ENCODE results near the gene SCP2.

The SCP2 gene

DNA sequence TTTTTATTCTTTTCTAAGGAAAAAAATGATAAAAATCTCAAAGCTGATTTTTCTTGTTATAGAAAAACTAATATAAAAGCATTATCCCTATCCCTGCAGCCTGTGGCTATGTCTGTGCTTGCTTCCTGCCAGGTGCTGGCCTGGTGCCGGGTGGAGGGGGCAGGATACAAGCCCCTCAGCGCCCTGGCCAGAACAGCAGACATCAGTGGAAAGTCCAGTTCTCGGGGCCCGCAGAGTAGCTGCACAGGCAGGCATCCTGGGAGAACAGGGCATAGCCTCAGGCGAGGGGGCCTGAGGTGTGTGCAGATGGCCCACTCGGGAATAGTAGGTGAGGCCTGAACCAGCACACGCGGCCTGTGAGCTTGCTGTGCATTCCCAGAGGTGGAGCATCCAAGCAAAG lies 158.3 kb downstream of the SCP2 start:
- no peak for DNase-seq

GRCh38 chr1:53086491-53087070 lies 159.5 kb downstream of the SCP2 start:
- DNase-seq, result no peak

GRCh38 chr1:53087332-53088285 lies 160.5 kb downstream of the SCP2 start:
- no peak for DNase-seq

DNA sequence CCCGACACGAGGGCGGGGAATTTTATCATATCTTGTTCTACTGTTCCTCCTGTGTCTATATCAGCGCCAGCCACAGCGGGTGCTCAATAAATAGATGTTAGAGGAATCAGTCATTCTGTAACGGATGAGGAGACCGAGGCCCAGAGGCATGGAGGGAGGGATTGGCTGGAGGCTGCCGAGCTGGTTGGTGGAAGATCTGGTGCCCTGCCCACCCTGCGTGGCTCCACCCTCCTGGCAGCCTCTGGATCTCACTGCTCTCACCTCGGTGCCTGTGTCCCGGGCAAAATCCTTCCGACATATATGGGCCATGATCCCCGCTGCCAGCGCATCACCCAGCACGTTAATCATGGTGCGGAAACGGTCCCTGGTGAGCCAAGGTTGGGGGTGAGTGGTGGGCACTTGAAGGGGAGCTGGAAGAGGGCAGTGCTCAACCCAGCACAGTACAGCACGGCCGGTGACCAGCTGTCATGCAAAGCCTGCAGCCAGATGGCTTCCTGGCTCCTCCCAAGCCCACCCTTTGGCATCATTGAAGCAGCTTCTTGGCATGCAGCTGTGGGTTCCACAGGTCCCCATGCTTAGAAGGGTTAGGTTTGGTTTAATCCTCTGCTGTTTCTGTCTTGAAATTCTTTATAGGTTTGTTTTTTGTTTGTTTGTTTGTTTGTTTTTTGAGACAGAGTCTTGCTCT lies 161.7 kb downstream of the SCP2 start:
- DNase-seq, result no peak

DNA sequence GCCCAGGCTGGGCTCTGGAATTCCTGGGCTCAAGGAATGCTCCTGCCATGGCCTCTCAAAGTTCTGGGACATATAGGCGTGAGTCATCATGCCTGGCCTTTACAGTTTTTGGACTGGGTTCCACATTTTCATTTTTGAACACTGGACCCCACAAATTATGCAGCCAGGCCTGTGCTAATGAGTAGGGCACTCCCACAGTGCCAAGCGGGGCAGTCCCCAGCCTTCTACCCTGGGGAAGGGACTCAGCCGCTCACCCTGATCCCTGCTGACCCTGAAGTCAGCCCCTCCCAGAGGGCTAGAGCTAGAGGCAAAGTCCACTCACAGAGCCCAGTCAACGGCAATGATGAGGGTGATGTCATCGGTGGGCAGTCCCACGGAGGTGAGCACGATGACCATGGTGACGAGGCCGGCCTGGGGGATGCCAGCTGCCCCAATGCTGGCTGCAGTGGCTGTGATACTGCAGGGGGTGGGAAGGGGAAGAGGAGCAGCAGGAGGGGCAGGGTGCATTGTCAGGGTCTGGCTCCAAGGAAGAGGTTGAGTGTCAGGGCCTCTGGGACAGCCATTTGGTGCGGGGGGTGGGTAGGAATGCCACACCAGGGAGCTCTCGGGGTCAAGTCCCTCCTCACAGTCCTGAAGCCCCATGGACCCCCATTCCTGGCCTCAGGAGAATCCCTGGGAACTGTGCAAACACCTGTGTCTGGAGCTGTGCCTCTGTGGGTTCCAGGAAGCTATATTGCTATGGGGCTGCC lies 162.6 kb downstream of the SCP2 start:
- DNase-seq, result no peak

DNA sequence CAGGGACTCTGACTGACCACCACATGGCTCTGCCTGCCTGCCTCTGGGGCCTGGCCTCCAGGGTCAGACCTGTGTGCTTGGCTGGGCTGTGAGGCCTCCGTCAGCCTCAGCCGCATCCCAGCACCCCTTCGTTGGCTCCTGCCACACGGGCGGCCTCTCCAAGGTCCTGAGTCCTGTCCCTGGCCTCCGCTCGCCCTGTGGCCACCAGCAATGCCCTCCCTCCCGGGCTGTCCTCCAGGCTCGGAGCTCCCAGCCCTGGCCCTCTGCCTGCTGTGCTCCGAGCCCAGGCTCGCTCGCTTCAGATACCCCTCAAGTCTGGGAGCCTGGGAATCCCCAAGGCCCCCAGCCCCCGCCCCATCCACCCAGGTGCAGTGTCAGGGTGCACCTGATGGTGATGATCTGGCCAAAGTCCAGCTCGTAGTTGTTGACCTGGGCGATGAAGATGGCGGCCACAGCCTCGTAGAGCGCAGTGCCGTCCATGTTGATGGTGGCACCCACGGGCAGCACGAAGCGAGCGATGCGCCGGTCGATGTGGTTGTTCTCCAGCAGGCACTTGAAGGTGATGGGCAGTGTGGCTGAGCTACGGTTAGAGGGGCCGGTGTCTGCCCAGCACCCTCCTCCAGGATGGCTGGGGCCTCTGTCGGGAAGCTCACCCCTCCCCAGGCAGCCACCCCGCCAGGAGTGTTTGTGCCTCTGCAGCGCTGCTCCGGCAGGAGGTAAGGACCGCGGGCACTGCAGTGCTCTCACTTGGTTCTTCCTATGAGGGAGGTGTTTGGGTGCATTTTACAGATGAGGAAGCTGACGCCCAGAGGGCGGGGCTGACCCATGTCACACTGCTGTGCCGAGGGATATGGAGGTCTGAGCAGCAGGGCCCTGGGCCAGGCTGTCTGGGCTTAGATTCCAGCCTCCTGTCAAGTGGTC lies 163.4 kb downstream of the SCP2 start:
- peak; percentile 21 to 45 (median 37) for DNase-seq

DNA sequence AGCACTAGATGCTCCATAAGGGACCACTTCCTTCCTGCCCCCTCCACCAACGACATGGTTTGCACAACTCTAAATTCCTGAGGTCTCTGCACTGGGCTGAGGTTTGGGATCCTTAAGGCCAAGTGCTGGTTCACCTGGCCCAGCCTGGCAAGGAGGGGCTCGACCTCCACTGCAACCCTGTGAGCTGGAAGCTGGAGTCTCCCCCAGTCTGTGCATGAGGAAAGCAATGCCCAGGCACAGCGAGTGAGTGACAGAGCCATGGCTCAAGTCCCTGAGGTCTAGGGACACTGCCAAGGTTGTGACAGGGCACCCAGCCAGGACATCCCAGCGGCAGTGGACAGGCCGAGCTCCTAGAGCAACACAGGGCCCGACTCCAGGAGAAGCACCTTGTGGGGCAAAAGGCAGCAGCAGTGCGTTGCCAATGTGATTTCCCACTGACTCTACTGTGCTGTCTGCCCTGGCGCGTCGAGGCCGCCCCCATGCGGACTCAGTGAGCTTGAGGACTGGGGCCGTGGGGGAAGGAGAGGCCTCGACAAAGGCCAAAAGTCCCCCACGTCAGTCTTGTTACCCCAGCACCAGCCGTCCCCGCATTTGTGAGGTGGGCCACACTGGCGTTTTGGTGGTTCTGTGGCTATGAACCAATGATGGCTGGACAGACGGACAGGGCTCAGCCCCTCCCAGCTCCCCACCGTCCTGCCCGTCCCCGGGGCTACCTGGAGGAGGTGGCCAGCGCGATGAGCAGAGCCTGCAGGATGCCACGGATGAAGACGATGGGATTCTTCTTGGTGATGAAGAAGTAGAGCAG lies 165.0 kb downstream of the SCP2 start:
- no peak for DNase-seq

GRCh38 chr1:53092659-53093450 lies 165.8 kb downstream of the SCP2 start:
- DNase-seq, result no peak

DNA sequence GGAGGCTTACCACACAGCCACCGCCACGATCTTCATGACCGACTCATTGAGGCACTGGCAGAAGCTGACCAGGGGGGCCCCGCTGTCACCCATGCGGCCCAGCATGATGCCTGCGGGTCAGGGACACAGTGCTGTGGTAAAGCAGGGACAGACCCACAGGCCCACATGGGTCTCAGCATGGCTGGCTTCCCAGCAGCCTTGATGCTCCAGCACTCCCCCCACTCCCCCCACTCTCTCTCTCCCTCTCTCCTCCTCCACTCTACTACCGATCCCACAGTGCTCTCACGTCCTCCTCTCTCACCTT lies 166.3 kb downstream of the SCP2 start:
- no peak for DNase-seq

DNA sequence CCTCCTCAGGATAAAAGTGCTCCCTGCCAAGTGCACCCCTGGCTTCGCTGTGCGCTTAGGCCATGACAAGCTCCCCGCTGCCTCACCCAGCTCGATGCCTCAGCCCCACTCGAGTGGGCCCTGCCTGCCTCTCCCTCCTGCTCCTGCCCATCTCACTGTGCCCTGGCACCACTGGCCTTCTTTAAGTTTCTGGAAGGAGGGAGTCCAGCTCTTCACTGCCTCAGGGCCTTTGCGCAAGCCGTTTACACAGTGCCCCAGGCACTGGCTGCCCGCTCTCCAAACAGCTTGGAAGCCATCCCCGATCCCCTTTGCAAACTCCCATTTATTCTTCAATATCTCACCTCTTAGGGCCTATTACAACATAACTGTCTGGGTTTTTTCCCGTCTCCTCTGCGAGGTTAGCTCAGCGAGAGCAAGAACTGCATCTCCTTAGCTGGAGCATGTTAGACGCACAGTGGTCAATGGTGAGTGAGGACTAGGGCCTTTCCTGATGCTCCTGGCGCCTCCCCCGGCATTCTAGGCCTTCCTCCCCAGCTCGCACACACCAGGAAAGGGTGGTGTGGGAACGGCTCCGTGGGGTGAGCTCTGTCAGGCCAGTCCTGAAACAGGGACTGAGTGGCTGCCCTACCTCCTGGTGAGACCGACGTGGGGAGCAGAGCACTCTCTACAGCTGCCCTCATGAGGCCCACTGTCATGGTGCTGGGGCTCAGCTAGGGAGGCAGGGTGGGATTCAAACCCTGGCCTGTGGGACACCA lies 166.9 kb downstream of the SCP2 start:
- no peak for DNase-seq

DNA sequence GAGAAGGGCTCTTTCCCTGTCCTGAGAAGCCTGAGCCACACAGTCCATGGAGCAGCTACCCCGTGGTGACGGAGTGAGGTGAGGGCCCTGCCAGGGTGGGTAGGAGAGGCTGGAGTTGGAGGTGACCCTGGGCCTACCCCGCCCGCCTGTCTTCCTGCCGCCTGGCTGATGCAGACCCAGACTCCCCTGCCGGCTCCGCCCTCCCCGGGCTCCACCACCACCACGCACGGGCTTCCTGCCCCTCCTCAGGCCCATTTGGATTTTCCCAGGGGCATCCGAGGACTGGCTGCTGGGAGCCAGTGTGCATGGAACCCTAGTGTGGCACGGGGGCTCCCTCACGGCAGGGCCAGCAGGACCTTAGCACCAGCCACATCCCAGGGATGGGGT lies 167.4 kb downstream of the SCP2 start:
- DNase-seq, result no peak

Measured in suppressor macrophage treated with lipopolysaccharide for 1 hour (primary cell).